Lower leg skin (tissue), 4 donors: ENCODE measurements around the gene AP2S1. TPM values are rescaled to one million over a fixed set of nuclear protein-coding genes. Genes with fewer than 3 reads are reported as not detected.

Experiments
- DNase-seq, 2 donors: peaks; one replicate each; pipeline ENCODE4 v3.0.0-alpha.2; 2019; ENCODE audit warnings: low spot score in 2 of 2
- H3K4me3 ChIP-seq: fragments of 200-600 bp; sonication (generic); 2 replicates; pipeline ENCODE4 v1.5.1; 2017; ENCODE audit warnings: mild to moderate bottlenecking, low read depth; ENCODE audit not compliant: poor library complexity, severe bottlenecking
- CTCF ChIP-seq, 3 donors: fragments of 450-650 bp; IDR thresholded peaks; one replicate each; pipeline ENCODE4 v1.5.1; 2016; ENCODE audit warnings: antibody characterized with exemption in 3 of 3, mild to moderate bottlenecking in 3 of 3, moderate library complexity in 2 of 3
- POLR2A ChIP-seq, 2 donors: fragments of 450-650 bp; IDR thresholded peaks; one replicate each; pipeline ENCODE4 v1.6.1; 2016 to 2017; ENCODE audit warnings: antibody characterized with exemption in 2 of 2, mild to moderate bottlenecking in 1 of 2, moderate library complexity in 1 of 2
- WGBS, 2 donors: methylation state at CpG; one replicate each; pipeline ENCODE4 v1.1.5; 2018; 5-methylcytosine and 5-hydroxymethylcytosine counted together
- intact Hi-C: fragments of 100-400 bp; cut with DNase I; formaldehyde crosslinking; loops from one replicate; pipeline ENCODE4 v1.15.0; 2023; ENCODE audit warnings: low total_unique reads
- total RNA-seq, 4 donors: library from RNA; depleted of rRNA; stranded (reverse); fragments of >200 nt; gene quantifications; one replicate each; pipeline ENCODE4 v1.1.0, GENCODE V29; 2016

AP2S1 gene
- total RNA-seq: 100 to 1,000 TPM in 3 of 4 donors, 10 to 100 TPM in 1; 88.9 to 132 (median 114) TPM

GRCh38 chr19:46850228-46851203, at the start of gene AP2S1:
AP2S1 (minus strand) TSS chr19:46850846; CDS start chr19:46850766, 80 bp downstream.
- peak within 1 kb of the TSS; percentile 65 for H3K4me3 ChIP-seq
- 0% methylated on average over 51 to 52 of the region's 53 CpGs for WGBS, 2 donors
- intact Hi-C loops: no loop called here

DNA sequence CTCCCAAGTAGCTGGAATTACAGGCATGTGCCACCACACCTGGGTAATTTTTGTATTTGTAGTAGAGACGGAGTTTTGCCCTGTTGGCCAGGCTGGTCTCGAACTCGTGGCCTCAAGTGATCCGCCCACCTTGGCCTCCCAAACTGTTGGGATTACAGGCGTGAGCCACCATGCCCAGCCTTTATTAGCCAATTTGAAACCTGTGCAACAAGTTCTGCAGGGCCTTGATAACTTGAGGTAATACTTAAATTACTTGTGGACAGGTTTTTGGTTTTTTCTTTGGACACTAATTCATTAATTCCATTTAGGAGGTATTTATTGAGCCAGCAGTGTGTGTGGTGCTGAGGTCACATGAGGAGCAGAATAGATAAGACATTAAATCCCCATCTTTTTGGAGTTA, 49.7 kb upstream of the AP2S1 start:
- intact Hi-C loops: no loop called here

More at GRCh38 chr19:46850228-46851203, at the start of gene AP2S1:
- TF ChIP-seq CTCF (IDR thresholded peaks at IDR 0.05): no peak
- TF ChIP-seq POLR2A (IDR thresholded peaks at IDR 0.05): no peak
- DNase-seq: peak; percentile 99

DNA sequence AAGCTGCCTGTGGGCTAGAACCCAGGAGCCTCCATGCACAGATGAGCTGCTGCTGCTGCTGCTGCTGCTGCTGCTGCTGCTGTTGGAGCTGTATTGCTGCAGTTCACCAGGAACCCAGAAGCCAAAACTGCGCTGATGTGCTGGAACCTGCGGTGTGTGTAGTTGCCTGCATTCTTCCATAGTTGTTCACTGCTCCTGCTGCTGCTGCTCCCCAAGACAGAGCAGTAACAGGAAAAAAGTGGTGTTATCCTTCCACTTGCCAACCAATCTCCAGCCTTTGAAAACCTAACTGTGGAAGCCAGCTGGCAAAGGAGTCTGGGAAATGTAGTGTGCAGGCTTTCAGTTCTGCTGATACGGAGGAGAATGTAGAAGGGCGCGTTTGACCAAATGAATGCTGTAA, 48.1 kb upstream of the AP2S1 start:
- intact Hi-C loops: no loop called here
- TF ChIP-seq CTCF (IDR thresholded peaks at IDR 0.05) (no peak), POLR2A (IDR thresholded peaks at IDR 0.05) (no peak)
- 34 to 46% methylated on average over 5 of the region's 5 CpGs for WGBS, 2 donors
- DNase-seq: peak in 1 of 2 donors; percentile 61
- H3K4me3 ChIP-seq: no peak overlapping the region

More for the DNA sequence above, 49.7 kb upstream of the AP2S1 start:
- 56 to 69% methylated on average over 5 of the region's 5 CpGs for WGBS, 2 donors
- DNase-seq: peak in 1 of 2 donors; percentile 36
- no peak overlapping the region for H3K4me3 ChIP-seq
- TF ChIP-seq CTCF (IDR thresholded peaks at IDR 0.05) (no peak), POLR2A (IDR thresholded peaks at IDR 0.05) (no peak)

GRCh38 chr19:46896076-46896794, 45.6 kb upstream of the AP2S1 start:
- intact Hi-C loops: no loop called here
- no peak for TF ChIP-seq CTCF (IDR thresholded peaks at IDR 0.05)
- TF ChIP-seq POLR2A (IDR thresholded peaks at IDR 0.05): no peak
- DNase-seq: peak in 1 of 2 donors; percentile 59
- WGBS, 2 donors: 91 to 94% methylated on average over 10 of the region's 10 CpGs
- H3K4me3 ChIP-seq: no peak overlapping the region

- WGBS, 2 donors: 88 to 94% methylated on average over 11 of the region's 11 CpGs
- H3K4me3 ChIP-seq: no peak overlapping the region
- no peak for TF ChIP-seq POLR2A (IDR thresholded peaks at IDR 0.05)
- no peak for TF ChIP-seq CTCF (IDR thresholded peaks at IDR 0.05)
- DNase-seq: no peak
- intact Hi-C loops: no loop called here
Observed at GRCh38 chr19:46892252-46893179, 41.9 kb upstream of the AP2S1 start.
